GM23248 (cell line): ENCODE data around the gene SLC35F4. TPM values are rescaled to one million over a fixed set of nuclear protein-coding genes. Genes with fewer than 3 reads are reported as not detected.

Source experiments
- DNase-seq: peaks from one replicate; pipeline ENCODE4 v3.0.0-alpha.2; 2015
- H2AFZ ChIP-seq: fragments of 200-600 bp; sonication (generic); 2 replicates; pipeline ENCODE4 v1.6.1; 2016; ENCODE audit warnings: antibody characterized with exemption
- H3F3A ChIP-seq: fragments of 200-600 bp; sonication (generic); 2 replicates; pipeline ENCODE4 v1.6.1; 2016; ENCODE audit warnings: mild to moderate bottlenecking, antibody characterized with exemption, mixed run types; ENCODE audit not compliant: insufficient read depth
- H3K27ac ChIP-seq: fragments of 200-600 bp; sonication (generic); 2 replicates; pipeline ENCODE4 v1.5.1; 2016; ENCODE audit warnings: mild to moderate bottlenecking
- H3K27me3 ChIP-seq: fragments of 200-600 bp; sonication (generic); replicated peaks from 2 replicates; pipeline ENCODE4 v1.6.1; 2016; ENCODE audit warnings: mild to moderate bottlenecking; ENCODE audit not compliant: insufficient read depth
- H3K36me3 ChIP-seq: fragments of 200-600 bp; sonication (generic); 2 replicates; pipeline ENCODE4 v1.6.1; 2016; ENCODE audit warnings: low read depth, mild to moderate bottlenecking
- H3K4me1 ChIP-seq: fragments of 200-600 bp; sonication (generic); 2 replicates; pipeline ENCODE4 v1.6.1; 2016; ENCODE audit warnings: mild to moderate bottlenecking; ENCODE audit not compliant: insufficient read depth
- H3K4me2 ChIP-seq: fragments of 200-600 bp; sonication (generic); one replicate; pipeline ENCODE4 v1.6.1; 2016; ENCODE audit warnings: mild to moderate bottlenecking; ENCODE audit not compliant: unreplicated experiment
- H3K4me3 ChIP-seq: fragments of 200-600 bp; sonication (generic); 2 replicates; pipeline ENCODE4 v1.5.1; 2016; ENCODE audit warnings: mild to moderate bottlenecking
- H3K79me2 ChIP-seq: fragments of 200-600 bp; sonication (generic); 2 replicates; pipeline ENCODE4 v1.6.1; 2016; ENCODE audit warnings: mild to moderate bottlenecking; ENCODE audit not compliant: insufficient read depth
- H3K9ac ChIP-seq: fragments of 200-600 bp; sonication (generic); 2 replicates; pipeline ENCODE4 v1.6.1; 2016; ENCODE audit warnings: mild to moderate bottlenecking
- H3K9me2 ChIP-seq: fragments of 200-600 bp; sonication (generic); 2 replicates; pipeline ENCODE4 v1.6.1; 2016; ENCODE audit warnings: mixed run types, mild to moderate bottlenecking, moderate library complexity; ENCODE audit not compliant: insufficient read depth
- H3K9me3 ChIP-seq: fragments of 200-600 bp; sonication (generic); one replicate; pipeline ENCODE4 v1.6.1; 2017; ENCODE audit warnings: low read depth
- H4K20me1 ChIP-seq: fragments of 200-600 bp; sonication (generic); 2 replicates; pipeline ENCODE4 v1.6.0; 2016; ENCODE audit not compliant: insufficient read depth
- EZH2 ChIP-seq: fragments of 200-600 bp; sonication (generic); IDR thresholded peaks from 2 replicates; pipeline ENCODE4 v1.6.1; 2018; ENCODE audit warnings: antibody characterized with exemption, mild to moderate bottlenecking; ENCODE audit not compliant: insufficient read depth, poor library complexity, severe bottlenecking
- EZH2phosphoT487 ChIP-seq: fragments of 200-600 bp; sonication (generic); IDR thresholded peaks from 2 replicates; pipeline ENCODE4 v1.6.1; 2018; ENCODE audit warnings: antibody characterized with exemption, moderate library complexity, mild to moderate bottlenecking, low read depth; ENCODE audit not compliant: insufficient read depth
- WGBS, 2 experiments: methylation state at CpG; one replicate each; pipeline ENCODE4 v1.1.6; 2015 to 2017; ENCODE audit warnings: low lambda C conversion rate in 2 of 2, low coverage in 1 of 2; ENCODE audit errors: missing lambda C conversion rate in 2 of 2; 5-methylcytosine and 5-hydroxymethylcytosine counted together
- in situ Hi-C: fragments of 300-500 bp; cut with MboI; formaldehyde crosslinking; loops from 2 replicates; pipeline ENCODE4 v1.15.0; 2020
- polyA plus RNA-seq: library from polyadenylated mRNA; unstranded; fragments of >200 nt; fragmentation: Nextera tagmentation; extraction: Ambion mirVana; gene quantifications from 2 replicates; pipeline ENCODE4 v1.2.1, GENCODE V29; 2016
- total RNA-seq: library from RNA; depleted of rRNA; stranded (reverse); fragments of >200 nt; shearing (Covaris generic); gene quantifications from 2 replicates; pipeline ENCODE4 v1.2.3, GENCODE V29; 2014

The SLC35F4 gene
- total and polyA plus RNA-seq, 2 experiments from 2014 or later, result not detected

- Histone ChIP-seq H3K27me3 (peaks cover 59% of the 10 kb centered on the region), H3K9me2 (no peaks in the 10 kb centered on the region), H3K4me3 (no peak overlapping the region), H3K9ac (no peak overlapping the region), H3K79me2 (no peaks in the 10 kb centered on the region), H3K4me2 (no peak overlapping the region), H3K9me3 (no peaks in the 10 kb centered on the region), H3K27ac (no peak overlapping the region), H3K4me1 (no peaks in the 10 kb centered on the region), H3F3A (no peaks in the 10 kb centered on the region), H4K20me1 (no peaks in the 10 kb centered on the region), H3K36me3 (no peaks in the 10 kb centered on the region), H2AFZ (no peak overlapping the region)
- in situ Hi-C loops, result no loop called here
- 36 to 41% methylated on average over 4 of the region's 4 CpGs for WGBS, 2 experiments
- TF ChIP-seq EZH2, result no peak
- TF ChIP-seq EZH2phosphoT487, result no peak
- DNase-seq, result no peak
Observed at GRCh38 chr14:57736391-57736790, 129.5 kb downstream of the SLC35F4 start.

GRCh38 chr14:57735276-57735675, 130.6 kb downstream of the SLC35F4 start:
- no peak for DNase-seq
- Histone ChIP-seq H3K27ac (no peak overlapping the region), H3K79me2 (no peaks in the 10 kb centered on the region), H3K4me2 (no peak overlapping the region), H2AFZ (no peak overlapping the region), H3K9me3 (no peaks in the 10 kb centered on the region), H3F3A (no peaks in the 10 kb centered on the region), H3K27me3 (peaks cover 54% of the 10 kb centered on the region), H3K36me3 (no peaks in the 10 kb centered on the region), H3K9me2 (no peaks in the 10 kb centered on the region), H3K4me3 (no peak overlapping the region), H3K4me1 (no peaks in the 10 kb centered on the region), H4K20me1 (no peaks in the 10 kb centered on the region), H3K9ac (no peak overlapping the region)
- in situ Hi-C loops, result no loop called here
- TF ChIP-seq EZH2phosphoT487, result no peak
- no peak for TF ChIP-seq EZH2
- WGBS, 2 experiments, result 50% methylated on average over 1 of the region's 1 CpG

GRCh38 chr14:57732463-57733285, 133.2 kb downstream of the SLC35F4 start:
- in situ Hi-C loops, result no loop called here
- Histone ChIP-seq H3K9me3 (no peaks in the 10 kb centered on the region), H3K27me3 (peaks cover 32% of the 10 kb centered on the region), H3K36me3 (no peaks in the 10 kb centered on the region), H3K4me1 (no peaks in the 10 kb centered on the region), H3F3A (no peaks in the 10 kb centered on the region), H4K20me1 (no peaks in the 10 kb centered on the region), H3K79me2 (no peaks in the 10 kb centered on the region), H3K9me2 (no peaks in the 10 kb centered on the region), H2AFZ (no peak overlapping the region), H3K27ac (no peak overlapping the region), H3K4me3 (no peak overlapping the region), H3K9ac (no peak overlapping the region), H3K4me2 (no peak overlapping the region)
- WGBS, 2 experiments, result 9 to 13% methylated on average over 3 of the region's 3 CpGs
- TF ChIP-seq EZH2 (no peak), EZH2phosphoT487 (no peak)
- DNase-seq, result peak; percentile 33

- H2AFZ ChIP-seq, result no peak overlapping the region
- H3K27me3 ChIP-seq, result peaks cover 16% of the 10 kb centered on the region
- H3K36me3 ChIP-seq, result no peaks in the 10 kb centered on the region
- no peak overlapping the region for H3K9ac ChIP-seq
- H3K4me3 ChIP-seq, result no peak overlapping the region
- H3K4me2 ChIP-seq, result no peak overlapping the region
- DNase-seq, result no peak
- H3K4me1 ChIP-seq, result peaks cover 5% of the 10 kb centered on the region; the same call in 1 of the 2 replicates
- H3K9me3 ChIP-seq, result no peaks in the 10 kb centered on the region
- WGBS, 2 experiments, result 15 to 23% methylated on average over 5 of the region's 5 CpGs
- in situ Hi-C loops, result no loop called here
- H3F3A ChIP-seq, result peaks cover 4% of the 10 kb centered on the region; the same call in 1 of the 2 replicates
- H3K79me2 ChIP-seq, result no peaks in the 10 kb centered on the region
- no peaks in the 10 kb centered on the region for H4K20me1 ChIP-seq
- no peaks in the 10 kb centered on the region for H3K9me2 ChIP-seq
- H3K27ac ChIP-seq, result no peak overlapping the region
- TF ChIP-seq EZH2phosphoT487 (no peak), EZH2 (no peak)
Observed at GRCh38 chr14:57729208-57730187, 136.4 kb downstream of the SLC35F4 start.
